Osteoblast (primary cell): ENCODE data around the gene GOLGA8O. TPM values are rescaled to one million over a fixed set of nuclear protein-coding genes. Genes with fewer than 3 reads are reported as not detected.

ENCODE experiments used
- small RNA-seq: library from RNA; depleted of rRNA; stranded (forward); fragments of <200 nt; gene quantifications from one replicate; pipeline ENCODE3, GENCODE V24; 2012
- total RNA-seq: library from RNA; depleted of rRNA; stranded (reverse); fragments of >200 nt; gene quantifications from 2 replicates; pipeline ENCODE4 v1.2.3, GENCODE V29; 2012

GOLGA8O gene
- total RNA-seq, 1 donor = 1.1 TPM

Small RNA genes lying within 50 kb of the gene (small RNA-seq; reads per million reads assigned to genes)
- gene AC135983.5 (not detected), gene RF00096 (not detected), gene RN7SL539P (not detected)

Other genes starting within 250 kb of the GOLGA8O start
- gene GOLGA8K, start 52.3 kb downstream of the GOLGA8O start, total RNA-seq = 0.29 and 0.36 TPM in 2 replicates
- gene GOLGA8N, start 137.8 kb upstream of the GOLGA8O start, total RNA-seq = 4.7 and 5.0 TPM in 2 replicates
- 7.2 and 8.8 TPM in 2 replicates for gene ARHGAP11A, start 159.9 kb upstream of the GOLGA8O start, total RNA-seq
- gene SCG5, start 186.1 kb upstream of the GOLGA8O start, total RNA-seq = 6.8 and 9.0 TPM in 2 replicates